Measurements from ENCODE around the gene TBXAS1. TPM values are rescaled to one million over a fixed set of nuclear protein-coding genes. Genes with fewer than 3 reads are reported as not detected.

The TBXAS1 gene
- total and polyA plus RNA-seq, 2 donors (not counting 3 experiments of a cell fraction or from before 2014, with no cell fraction given) = 2.1 to 4.3 TPM

DNA sequence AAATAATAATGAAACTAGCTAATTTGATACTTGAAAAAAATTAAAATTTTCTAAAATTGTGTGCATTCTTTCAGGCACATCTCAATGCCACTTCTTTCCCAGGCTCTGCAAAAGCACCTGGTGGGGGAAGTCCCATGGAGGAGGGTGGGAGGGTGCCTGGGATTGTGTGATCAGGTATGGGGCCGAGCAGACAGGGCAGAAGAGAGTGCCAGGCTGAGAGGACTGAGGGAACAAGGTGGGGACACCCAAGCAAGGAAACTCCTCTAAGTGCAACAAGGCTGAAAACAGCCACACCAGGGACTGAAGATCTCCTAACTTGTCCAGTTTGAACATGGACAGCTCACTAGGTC, 219.9 kb downstream of the TBXAS1 start:
- no peak for FAIRE-seq
- Histone ChIP-seq H3K36me3 (ENCODE audit: control insufficient read depth in 2 of 2, extremely low read depth in 1 of 2, insufficient read depth in 2 of 2, low read length in 2 of 2) (peaks cover 5 to 6% of the 10 kb centered on the region in 2 experiments), H3K79me2 (ENCODE audit: control insufficient read depth, insufficient read depth, low read length) (no peaks in the 10 kb centered on the region), H3K27ac (ENCODE audit: insufficient read depth, low read depth, low read length) (peak overlapping the region; percentile 72), H3K4me3 (replicated peaks in 1 of 3; ENCODE audit: insufficient read depth in 1 of 3, low read depth in 1 of 3, low read length in 3 of 3) (no peak overlapping the region), H2AFZ (ENCODE audit: low read depth, low read length) (no peak overlapping the region), H3K9ac (replicated peaks; ENCODE audit: extremely low read depth, insufficient read depth, low read length) (peak overlapping the region; percentile 56), H3K4me2 (ENCODE audit: insufficient read depth, low read length) (peak overlapping the region; percentile 60), H3K9me3 (replicated peaks; ENCODE audit: control insufficient read depth, insufficient read depth, low read length) (no peaks in the 10 kb centered on the region), H4K20me1 (replicated peaks; ENCODE audit: control insufficient read depth, extremely low read depth, insufficient read depth, low read length) (no peaks in the 10 kb centered on the region), H3K9me1 (replicated peaks; ENCODE audit: control insufficient read depth, extremely low read depth, insufficient read depth, low read length) (no peaks in the 10 kb centered on the region), H3K27me3 (ENCODE audit: control insufficient read depth in 2 of 2, insufficient read depth in 2 of 2, low read length in 2 of 2) (no peaks in the 10 kb centered on the region), H3K4me1 (ENCODE audit: control insufficient read depth, extremely low read depth, insufficient read depth, low read length) (peaks cover 24% of the 10 kb centered on the region)
- no peak for DNase-seq (ENCODE audit: low read depth, low spot score)
- TF ChIP-seq FOS (IDR thresholded peaks at IDR 0.05; ENCODE audit: borderline replicate concordance, insufficient read depth, low read length) (no peak), GATA2 (IDR thresholded peaks at IDR 0.05; ENCODE audit: insufficient read depth, insufficient read length, low read depth, low read length) (no peak), MYC (IDR thresholded peaks at IDR 0.05; ENCODE audit: low read depth, low read length) (no peak), POLR2AphosphoS5 (IDR thresholded peaks at IDR 0.05; ENCODE audit: insufficient read depth, low read depth, low read length) (no peak), POLR2A (IDR thresholded peaks at IDR 0.05; ENCODE audit: low read depth, low read length) (no peak), EZH2 (IDR thresholded peaks at IDR 0.05; ENCODE audit: borderline replicate concordance, low read depth, low read length, severe bottlenecking) (no peak), JUN (IDR thresholded peaks at IDR 0.05; ENCODE audit: borderline replicate concordance, insufficient read depth, insufficient read length, low read depth) (no peak)
- TF ChIP-seq, protein P1, sequence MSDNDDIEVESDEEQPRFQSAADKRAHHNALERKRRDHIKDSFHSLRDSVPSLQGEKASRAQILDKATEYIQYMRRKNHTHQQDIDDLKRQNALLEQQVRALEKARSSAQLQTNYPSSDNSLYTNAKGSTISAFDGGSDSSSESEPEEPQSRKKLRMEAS (IDR thresholded peaks at IDR 0.05; ENCODE audit: insufficient read depth, insufficient read length) = no peak
- TF ChIP-seq, protein P2, sequence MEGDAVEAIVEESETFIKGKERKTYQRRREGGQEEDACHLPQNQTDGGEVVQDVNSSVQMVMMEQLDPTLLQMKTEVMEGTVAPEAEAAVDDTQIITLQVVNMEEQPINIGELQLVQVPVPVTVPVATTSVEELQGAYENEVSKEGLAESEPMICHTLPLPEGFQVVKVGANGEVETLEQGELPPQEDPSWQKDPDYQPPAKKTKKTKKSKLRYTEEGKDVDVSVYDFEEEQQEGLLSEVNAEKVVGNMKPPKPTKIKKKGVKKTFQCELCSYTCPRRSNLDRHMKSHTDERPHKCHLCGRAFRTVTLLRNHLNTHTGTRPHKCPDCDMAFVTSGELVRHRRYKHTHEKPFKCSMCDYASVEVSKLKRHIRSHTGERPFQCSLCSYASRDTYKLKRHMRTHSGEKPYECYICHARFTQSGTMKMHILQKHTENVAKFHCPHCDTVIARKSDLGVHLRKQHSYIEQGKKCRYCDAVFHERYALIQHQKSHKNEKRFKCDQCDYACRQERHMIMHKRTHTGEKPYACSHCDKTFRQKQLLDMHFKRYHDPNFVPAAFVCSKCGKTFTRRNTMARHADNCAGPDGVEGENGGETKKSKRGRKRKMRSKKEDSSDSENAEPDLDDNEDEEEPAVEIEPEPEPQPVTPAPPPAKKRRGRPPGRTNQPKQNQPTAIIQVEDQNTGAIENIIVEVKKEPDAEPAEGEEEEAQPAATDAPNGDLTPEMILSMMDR (IDR thresholded peaks at IDR 0.05; ENCODE audit: extremely low read depth in 1 of 2, insufficient read depth in 1 of 2, low read depth in 1 of 2, low read length in 2 of 2) = no peak
- ChIA-PET CTCF (interaction anchor here (2.5 kb wide), 1 partner anchor 10 kb away, joined by 6 read pairs; no protein-coding TSS in a partner anchor), POLR2A (interaction anchor here (1.3 kb wide), 1 partner anchor 12 kb away, joined by 5 read pairs; no protein-coding TSS in a partner anchor)
- no TSS peak for BruUV-seq (replicated peaks)
- intact Hi-C loops (cut with micrococcal nuclease) (loop anchor here (1.0 to 10.0 kb wide), 4 partner anchors 10 to 1626 kb away; no protein-coding TSS in a partner anchor), dilution Hi-C loops (cut with MboI; ENCODE audit: extremely low pct_ligation_motif_present, low sequenced_read_pairs) (no loop called here)
